Left ventricle myocardium inferior (tissue), 1 donor: ENCODE data around the gene OPCML. TPM values are rescaled to one million over a fixed set of nuclear protein-coding genes. Genes with fewer than 3 reads are reported as not detected.

ENCODE experiments used
- DNase-seq: peaks from one replicate; pipeline ENCODE4 v3.0.0-alpha.2; 2020
- H3K27ac ChIP-seq: fragments of 200-600 bp; replicated peaks from 2 replicates; pipeline ENCODE4 v1.8.0; 2021
- H3K27me3 ChIP-seq: fragments of 200-600 bp; 2 replicates; pipeline ENCODE4 v1.8.0; 2021; ENCODE audit warnings: low read depth
- H3K36me3 ChIP-seq: fragments of 200-600 bp; 2 replicates; pipeline ENCODE4 v1.8.0; 2021
- H3K4me1 ChIP-seq: fragments of 200-600 bp; 2 replicates; pipeline ENCODE4 v1.8.0; 2021
- H3K4me3 ChIP-seq: fragments of 200-600 bp; 2 replicates; pipeline ENCODE4 v1.8.0; 2021; ENCODE audit warnings: mild to moderate bottlenecking, moderate library complexity
- H3K9me3 ChIP-seq: fragments of 200-600 bp; replicated peaks from 2 replicates; pipeline ENCODE4 v1.8.0; 2021
- intact Hi-C: fragments of 100-400 bp; cut with micrococcal nuclease; formaldehyde crosslinking; loops from one replicate; pipeline ENCODE4 v1.11.0; 2022
- total RNA-seq: library from RNA; stranded (reverse); fragmentation: NEBNext Ultra II Directional; extraction: Animal tissue kit (Norgen Biotek cat#: 25700); gene quantifications from one replicate; pipeline ENCODE4 v1.2.1, GENCODE V29; 2021
- TF ChIP-seq, protein P1 (sequence below): fragments of 200-600 bp; IDR thresholded peaks from 2 replicates; pipeline ENCODE4 v1.8.0; 2021; ENCODE audit warnings: antibody characterized with exemption, mild to moderate bottlenecking, borderline replicate concordance
- donor health status: DM: no; HTN: yes; CAD: no; lungs with severe emphysema.

OPCML gene
- total RNA-seq, 1 donor from 2014 or later = 0.63 TPM

DNA sequence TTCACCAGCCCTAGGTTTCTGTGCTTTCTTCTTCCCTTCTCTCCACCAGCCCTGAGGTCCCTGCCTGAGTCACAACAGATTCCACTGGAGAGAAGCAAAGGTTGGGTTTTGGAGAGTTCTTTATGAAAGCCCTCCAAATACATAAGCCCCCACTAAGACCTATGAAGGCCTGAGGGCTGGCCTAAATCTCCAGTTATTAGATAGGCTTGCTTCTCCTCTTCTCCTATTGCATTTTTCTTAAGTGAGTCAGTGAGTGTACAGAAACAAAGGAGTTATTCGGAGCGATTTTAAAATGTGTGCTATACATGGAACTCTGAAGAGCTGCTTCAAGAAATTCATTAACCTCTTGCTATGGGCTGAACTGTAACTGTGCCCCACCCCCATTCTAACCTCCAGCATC, 1057.3 kb downstream of the OPCML start:
- DNase-seq = no peak
- Histone ChIP-seq H3K4me1 (no peaks in the 10 kb centered on the region), H3K4me3 (no peak overlapping the region), H3K27me3 (peaks cover 29% of the 10 kb centered on the region), H3K36me3 (no peaks in the 10 kb centered on the region), H3K27ac (no peak overlapping the region), H3K9me3 (no peaks in the 10 kb centered on the region)
- TF ChIP-seq, protein P1, sequence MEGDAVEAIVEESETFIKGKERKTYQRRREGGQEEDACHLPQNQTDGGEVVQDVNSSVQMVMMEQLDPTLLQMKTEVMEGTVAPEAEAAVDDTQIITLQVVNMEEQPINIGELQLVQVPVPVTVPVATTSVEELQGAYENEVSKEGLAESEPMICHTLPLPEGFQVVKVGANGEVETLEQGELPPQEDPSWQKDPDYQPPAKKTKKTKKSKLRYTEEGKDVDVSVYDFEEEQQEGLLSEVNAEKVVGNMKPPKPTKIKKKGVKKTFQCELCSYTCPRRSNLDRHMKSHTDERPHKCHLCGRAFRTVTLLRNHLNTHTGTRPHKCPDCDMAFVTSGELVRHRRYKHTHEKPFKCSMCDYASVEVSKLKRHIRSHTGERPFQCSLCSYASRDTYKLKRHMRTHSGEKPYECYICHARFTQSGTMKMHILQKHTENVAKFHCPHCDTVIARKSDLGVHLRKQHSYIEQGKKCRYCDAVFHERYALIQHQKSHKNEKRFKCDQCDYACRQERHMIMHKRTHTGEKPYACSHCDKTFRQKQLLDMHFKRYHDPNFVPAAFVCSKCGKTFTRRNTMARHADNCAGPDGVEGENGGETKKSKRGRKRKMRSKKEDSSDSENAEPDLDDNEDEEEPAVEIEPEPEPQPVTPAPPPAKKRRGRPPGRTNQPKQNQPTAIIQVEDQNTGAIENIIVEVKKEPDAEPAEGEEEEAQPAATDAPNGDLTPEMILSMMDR = no peak
- intact Hi-C loops = no loop called here

DNA sequence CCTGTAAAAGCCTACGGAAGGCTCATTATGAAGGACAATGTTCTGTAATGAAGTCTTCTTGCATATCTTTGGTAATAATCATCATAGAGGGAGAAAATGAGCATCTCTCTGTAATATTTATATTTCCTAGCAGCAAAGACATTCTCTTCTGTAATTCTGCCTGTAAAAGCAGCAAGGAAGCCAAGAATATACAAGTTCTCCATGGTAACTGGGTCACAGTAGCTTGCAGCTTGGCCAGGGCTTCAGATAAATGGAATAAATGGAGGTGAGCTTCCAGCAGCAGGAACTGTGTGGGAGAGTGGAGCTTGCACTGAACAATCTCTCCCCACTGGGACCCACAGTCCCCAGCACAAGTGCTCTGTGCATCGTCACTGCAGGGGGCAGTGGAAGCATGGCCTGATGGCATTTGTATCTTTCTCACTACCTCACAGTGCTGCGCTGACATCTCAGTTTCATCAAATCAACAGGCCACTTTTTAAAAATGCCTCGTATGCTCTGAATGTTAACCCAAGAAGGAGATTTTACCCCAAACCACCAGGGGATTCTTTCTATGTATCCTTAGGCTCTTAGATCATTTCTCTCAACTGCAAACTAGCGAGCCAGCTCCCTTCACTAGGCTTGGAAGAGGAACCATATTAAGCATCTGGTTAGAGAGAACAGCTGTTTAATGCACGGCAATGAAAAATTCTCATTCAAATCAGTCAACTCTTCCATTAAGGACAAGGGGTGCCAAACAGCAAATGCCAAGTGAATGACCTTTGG, 1059.7 kb downstream of the OPCML start:
- no peak overlapping the region for H3K27ac ChIP-seq
- TF ChIP-seq, protein P1 = no peak
- no peak for DNase-seq
- H3K36me3 ChIP-seq = no peaks in the 10 kb centered on the region
- intact Hi-C loops = no loop called here
- peaks cover 39% of the 10 kb centered on the region for H3K27me3 ChIP-seq
- no peaks in the 10 kb centered on the region for H3K4me1 ChIP-seq
- H3K9me3 ChIP-seq = no peaks in the 10 kb centered on the region
- H3K4me3 ChIP-seq = no peak overlapping the region

DNA sequence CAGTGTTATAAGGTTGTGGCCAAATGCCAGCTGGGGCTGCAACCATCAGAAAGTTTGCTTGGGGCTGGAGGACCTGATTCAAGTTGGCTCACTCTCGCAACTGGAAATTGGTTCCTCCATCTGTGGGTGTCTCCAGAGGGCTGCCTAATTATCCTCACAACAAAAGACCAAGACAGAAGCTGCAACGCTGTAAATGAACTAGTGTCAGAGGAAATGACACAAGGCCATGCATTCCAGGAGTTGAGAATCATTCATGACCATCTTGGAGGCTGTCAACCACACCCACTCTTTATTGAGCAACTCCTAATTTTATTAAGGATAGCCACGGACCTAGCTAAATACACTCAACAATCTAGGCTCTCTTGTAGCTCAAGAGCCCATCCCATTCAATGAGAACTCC, 1060.8 kb downstream of the OPCML start:
- Histone ChIP-seq H3K27me3 (peaks cover 45% of the 10 kb centered on the region), H3K4me1 (no peaks in the 10 kb centered on the region), H3K4me3 (no peak overlapping the region), H3K36me3 (no peaks in the 10 kb centered on the region), H3K27ac (no peak overlapping the region), H3K9me3 (no peaks in the 10 kb centered on the region)
- no peak for DNase-seq
- TF ChIP-seq, protein P1 = no peak
- intact Hi-C loops = no loop called here

DNA sequence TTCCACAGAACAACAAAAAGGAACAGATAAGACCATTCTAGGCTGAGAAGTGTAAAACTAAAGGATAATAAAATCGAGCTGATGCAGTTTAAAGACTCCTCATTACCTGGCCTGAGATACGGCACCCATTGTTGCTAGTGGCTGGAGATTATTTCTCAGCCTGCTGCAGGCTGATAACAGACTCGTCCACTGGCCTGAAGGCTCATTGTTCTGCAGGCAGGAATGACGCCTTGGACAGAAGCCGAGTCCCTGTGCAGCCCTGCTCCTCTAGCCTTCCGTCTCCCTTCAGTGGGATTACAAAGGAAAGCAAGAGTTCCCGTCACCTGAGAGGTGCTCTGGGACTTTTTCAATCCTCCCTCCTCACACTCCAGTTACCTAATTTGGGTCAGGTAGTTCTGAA, 1065.3 kb downstream of the OPCML start:
- H3K36me3 ChIP-seq = no peaks in the 10 kb centered on the region
- peaks cover 62% of the 10 kb centered on the region for H3K27me3 ChIP-seq
- H3K27ac ChIP-seq = no peak overlapping the region
- no peaks in the 10 kb centered on the region for H3K9me3 ChIP-seq
- DNase-seq = no peak
- TF ChIP-seq, protein P1 = no peak
- no peak overlapping the region for H3K4me3 ChIP-seq
- intact Hi-C loops = no loop called here
- no peaks in the 10 kb centered on the region for H3K4me1 ChIP-seq

DNA sequence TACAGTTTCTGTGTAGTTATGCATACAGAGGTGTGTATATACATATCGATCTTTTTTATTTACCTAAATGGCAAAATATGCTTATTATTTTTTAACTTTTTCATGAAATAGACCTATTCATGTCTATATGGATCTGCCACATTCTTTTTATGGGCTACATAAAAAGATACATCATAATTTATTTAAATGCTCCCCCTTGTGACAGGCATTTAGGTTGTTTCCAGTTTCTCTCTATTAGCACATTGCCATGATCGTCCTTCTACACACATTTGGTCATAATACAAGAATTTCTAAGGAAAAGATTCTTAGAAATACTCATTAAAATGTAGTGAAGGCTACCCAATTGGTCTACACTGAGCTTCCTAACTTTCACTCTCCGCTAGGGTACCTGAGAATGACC, 1067.4 kb downstream of the OPCML start:
- peaks cover 46% of the 10 kb centered on the region for H3K27me3 ChIP-seq
- no peak for DNase-seq
- no peaks in the 10 kb centered on the region for H3K9me3 ChIP-seq
- no peaks in the 10 kb centered on the region for H3K36me3 ChIP-seq
- no peak overlapping the region for H3K27ac ChIP-seq
- intact Hi-C loops = no loop called here
- no peaks in the 10 kb centered on the region for H3K4me1 ChIP-seq
- H3K4me3 ChIP-seq = no peak overlapping the region
- TF ChIP-seq, protein P1 = no peak
